Tibial nerve (tissue), 3 donors: ENCODE measurements around the gene FBXW8.

ENCODE experiments used
- POLR2A ChIP-seq, 2 donors: fragments of 450-650 bp; IDR thresholded peaks; one replicate each; pipeline ENCODE4 v1.6.1; 2017; ENCODE audit warnings: antibody characterized with exemption in 2 of 2, mild to moderate bottlenecking in 2 of 2, moderate library complexity in 2 of 2
- TF ChIP-seq, protein P1 (sequence below), 5 experiments: fragments of 200-600 bp in 3 of 5; fragments of 450-650 bp in 2 of 5; sonication (generic) in 3 of 5; IDR thresholded peaks; one replicate each; pipeline ENCODE4 v1.5.1; 2016 to 2019; ENCODE audit warnings: antibody characterized with exemption in 5 of 5, mild to moderate bottlenecking in 3 of 5, moderate library complexity in 2 of 5

DNA sequence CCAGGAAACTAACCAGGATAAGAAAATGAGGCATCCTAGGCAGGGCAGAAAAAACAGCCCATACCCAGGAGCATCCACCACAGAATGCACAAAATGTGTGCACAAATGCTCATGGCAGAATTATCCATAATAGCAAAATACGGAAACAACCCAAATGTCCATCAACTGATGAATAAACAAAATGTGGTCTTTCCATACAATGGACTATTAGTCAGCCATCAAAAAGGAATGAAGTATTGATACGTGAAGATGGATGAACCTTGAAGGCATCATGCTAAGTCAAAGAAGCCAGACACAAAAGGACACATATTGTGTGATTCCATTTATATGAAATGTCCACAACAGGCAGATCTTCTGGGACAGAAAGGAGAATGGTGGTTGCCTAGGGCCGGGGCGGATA, 48.6 kb upstream of the FBXW8 start:
- no peak for TF ChIP-seq POLR2A (IDR thresholded peaks at IDR 0.05)
- TF ChIP-seq, protein P1, sequence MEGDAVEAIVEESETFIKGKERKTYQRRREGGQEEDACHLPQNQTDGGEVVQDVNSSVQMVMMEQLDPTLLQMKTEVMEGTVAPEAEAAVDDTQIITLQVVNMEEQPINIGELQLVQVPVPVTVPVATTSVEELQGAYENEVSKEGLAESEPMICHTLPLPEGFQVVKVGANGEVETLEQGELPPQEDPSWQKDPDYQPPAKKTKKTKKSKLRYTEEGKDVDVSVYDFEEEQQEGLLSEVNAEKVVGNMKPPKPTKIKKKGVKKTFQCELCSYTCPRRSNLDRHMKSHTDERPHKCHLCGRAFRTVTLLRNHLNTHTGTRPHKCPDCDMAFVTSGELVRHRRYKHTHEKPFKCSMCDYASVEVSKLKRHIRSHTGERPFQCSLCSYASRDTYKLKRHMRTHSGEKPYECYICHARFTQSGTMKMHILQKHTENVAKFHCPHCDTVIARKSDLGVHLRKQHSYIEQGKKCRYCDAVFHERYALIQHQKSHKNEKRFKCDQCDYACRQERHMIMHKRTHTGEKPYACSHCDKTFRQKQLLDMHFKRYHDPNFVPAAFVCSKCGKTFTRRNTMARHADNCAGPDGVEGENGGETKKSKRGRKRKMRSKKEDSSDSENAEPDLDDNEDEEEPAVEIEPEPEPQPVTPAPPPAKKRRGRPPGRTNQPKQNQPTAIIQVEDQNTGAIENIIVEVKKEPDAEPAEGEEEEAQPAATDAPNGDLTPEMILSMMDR (IDR thresholded peaks at IDR 0.05): no peak
